SJSA1 (cell line): ENCODE measurements around the gene NPIPA7. TPM values are rescaled to one million over a fixed set of nuclear protein-coding genes. Genes with fewer than 3 reads are reported as not detected.
"Not testable (repeated sequence)": the region's sequence is repeated elsewhere in the genome, so short reads cannot be mapped to it uniquely, and the experiment has no call there.

ENCODE experiments used
- DNase-seq, 2 experiments: peaks; one replicate each; pipeline ENCODE4 v3.0.0-alpha.2; 2015 to 2020; ENCODE audit warnings: low spot score in 2 of 2, low read depth in 1 of 2
- H3K27ac ChIP-seq: fragments of 250-450 bp; sonication (Bioruptor Pico); 2 replicates; pipeline ENCODE4 v1.5.1; 2020; ENCODE audit warnings: mild to moderate bottlenecking, moderate library complexity
- H3K27me3 ChIP-seq: fragments of 250-450 bp; sonication (Bioruptor Pico); replicated peaks from 2 replicates; pipeline ENCODE4 v1.5.1; 2020; ENCODE audit warnings: mild to moderate bottlenecking, moderate library complexity
- H3K36me3 ChIP-seq: fragments of 250-450 bp; sonication (Bioruptor Pico); 2 replicates; pipeline ENCODE4 v1.5.1; 2020; ENCODE audit warnings: mild to moderate bottlenecking
- H3K4me1 ChIP-seq: fragments of 250-450 bp; sonication (Bioruptor Pico); replicated peaks from 2 replicates; pipeline ENCODE4 v1.6.1; 2021; ENCODE audit warnings: mild to moderate bottlenecking
- H3K4me3 ChIP-seq: fragments of 250-450 bp; sonication (Bioruptor Pico); 2 replicates; pipeline ENCODE4 v1.5.1; 2020; ENCODE audit warnings: mild to moderate bottlenecking
- H3K9me3 ChIP-seq: fragments of 250-450 bp; sonication (Bioruptor Pico); replicated peaks from 2 replicates; pipeline ENCODE4 v1.5.1; 2020; ENCODE audit warnings: mild to moderate bottlenecking
- total RNA-seq: library from RNA; depleted of rRNA; stranded (reverse); fragments of >200 nt; shearing (Covaris generic); gene quantifications from 2 replicates; pipeline ENCODE4 v1.2.3, GENCODE V29; 2014

Gene NPIPA7
- total RNA-seq, 1 experiment from 2014 or later: 1.4 TPM

- H3K27ac ChIP-seq, H3K4me1 ChIP-seq, H3K36me3 ChIP-seq, H3K9me3 ChIP-seq, DNase-seq, H3K27me3 ChIP-seq, H3K4me3 ChIP-seq: not testable (repeated sequence)
Measured at GRCh38 chr16:16399685-16400084, 20.7 kb downstream of the NPIPA7 start.

GRCh38 chr16:16402333-16402732 is 23.4 kb downstream of the NPIPA7 start:
- DNase-seq, H3K9me3 ChIP-seq, H3K36me3 ChIP-seq, H3K27ac ChIP-seq, H3K27me3 ChIP-seq, H3K4me1 ChIP-seq, H3K4me3 ChIP-seq: not testable (repeated sequence)

GRCh38 chr16:16404283-16404682 is 25.3 kb downstream of the NPIPA7 start:
- H3K27ac ChIP-seq, H3K4me1 ChIP-seq, H3K27me3 ChIP-seq, H3K36me3 ChIP-seq, DNase-seq, H3K4me3 ChIP-seq, H3K9me3 ChIP-seq: not testable (repeated sequence)

- not testable (repeated sequence) for DNase-seq, H3K27ac ChIP-seq, H3K36me3 ChIP-seq, H3K27me3 ChIP-seq, H3K4me3 ChIP-seq, H3K4me1 ChIP-seq, H3K9me3 ChIP-seq
Measured at GRCh38 chr16:16405421-16405820, 26.5 kb downstream of the NPIPA7 start.

- H3K4me1 ChIP-seq, H3K27me3 ChIP-seq, DNase-seq, H3K9me3 ChIP-seq, H3K36me3 ChIP-seq, H3K27ac ChIP-seq, H3K4me3 ChIP-seq: not testable (repeated sequence)
Measured at GRCh38 chr16:16408430-16408829, 29.5 kb downstream of the NPIPA7 start.

- H3K4me3 ChIP-seq, H3K4me1 ChIP-seq, DNase-seq, H3K9me3 ChIP-seq, H3K36me3 ChIP-seq, H3K27me3 ChIP-seq, H3K27ac ChIP-seq: not testable (repeated sequence)
Measured at GRCh38 chr16:16413773-16414172, 34.8 kb downstream of the NPIPA7 start.

- not testable (repeated sequence) for DNase-seq
Measured at GRCh38 chr16:16417071-16417470, 38.1 kb downstream of the NPIPA7 start.

GRCh38 chr16:16417914-16418544 is 39.1 kb downstream of the NPIPA7 start:
- not testable (repeated sequence) for H3K4me3 ChIP-seq, H3K4me1 ChIP-seq, H3K9me3 ChIP-seq, H3K27ac ChIP-seq, H3K36me3 ChIP-seq, DNase-seq, H3K27me3 ChIP-seq

More at GRCh38 chr16:16417071-16417470, 38.1 kb downstream of the NPIPA7 start:
- not testable (repeated sequence) for H3K27me3 ChIP-seq, H3K4me3 ChIP-seq, H3K4me1 ChIP-seq, H3K27ac ChIP-seq, H3K36me3 ChIP-seq, H3K9me3 ChIP-seq

- not testable (repeated sequence) for H3K27me3 ChIP-seq, H3K4me3 ChIP-seq, H3K36me3 ChIP-seq, H3K9me3 ChIP-seq, H3K27ac ChIP-seq, DNase-seq, H3K4me1 ChIP-seq
Measured at GRCh38 chr16:16420515-16420914, 41.6 kb downstream of the NPIPA7 start.

- H3K36me3 ChIP-seq, H3K9me3 ChIP-seq, H3K27ac ChIP-seq, H3K27me3 ChIP-seq, H3K4me1 ChIP-seq, H3K4me3 ChIP-seq, DNase-seq: not testable (repeated sequence)
Measured at GRCh38 chr16:16425146-16425545, 46.2 kb downstream of the NPIPA7 start.

- not testable (repeated sequence) for H3K27me3 ChIP-seq, H3K4me1 ChIP-seq, H3K27ac ChIP-seq, DNase-seq, H3K36me3 ChIP-seq, H3K9me3 ChIP-seq, H3K4me3 ChIP-seq
Measured at GRCh38 chr16:16431135-16431534, 52.2 kb downstream of the NPIPA7 start.

- not testable (repeated sequence) for H3K36me3 ChIP-seq
Measured at GRCh38 chr16:16434711-16435110, 55.8 kb downstream of the NPIPA7 start.

GRCh38 chr16:16441401-16441800 is 62.5 kb downstream of the NPIPA7 start:
- H3K4me1 ChIP-seq: not testable (repeated sequence)

More at GRCh38 chr16:16434711-16435110, 55.8 kb downstream of the NPIPA7 start:
- H3K4me3 ChIP-seq, H3K27ac ChIP-seq, H3K4me1 ChIP-seq, DNase-seq, H3K9me3 ChIP-seq, H3K27me3 ChIP-seq: not testable (repeated sequence)

More at GRCh38 chr16:16441401-16441800, 62.5 kb downstream of the NPIPA7 start:
- H3K27me3 ChIP-seq, H3K4me3 ChIP-seq, DNase-seq, H3K9me3 ChIP-seq, H3K27ac ChIP-seq, H3K36me3 ChIP-seq: not testable (repeated sequence)
